GM12892 (cell line): ENCODE results near the gene NTRK3.

Experiments used
- POLR2A ChIP-seq: IDR thresholded peaks from 2 replicates; pipeline ENCODE4 v1.6.1; 2011; ENCODE audit warnings: low read depth, low read length, control low read depth
- POLR2AphosphoS5 ChIP-seq: IDR thresholded peaks from 2 replicates; pipeline ENCODE4 v1.6.1; 2011; ENCODE audit warnings: low read depth, low read length, control low read depth

- TF ChIP-seq POLR2AphosphoS5 (no peak), POLR2A (no peak)
Measured at GRCh38 chr15:88012688-88013087, 243.9 kb downstream of the NTRK3 start.
